Activated CD8-positive, alpha-beta memory T cell treated with anti-CD3 and anti-CD28 coated beads for 24 hours (primary cell): ENCODE measurements around the gene ACSL3.
"Not testable (repeated sequence)": the region's sequence is repeated elsewhere in the genome, so short reads cannot be mapped to it uniquely, and the experiment has no call there.

Experiments
- DNase-seq: peaks from one replicate; pipeline ENCODE4 v3.0.0-alpha.2; 2020

Gene ACSL3

GRCh38 chr2:222982010-222982908, 121.4 kb downstream of the ACSL3 start:
- no peak for DNase-seq

DNA sequence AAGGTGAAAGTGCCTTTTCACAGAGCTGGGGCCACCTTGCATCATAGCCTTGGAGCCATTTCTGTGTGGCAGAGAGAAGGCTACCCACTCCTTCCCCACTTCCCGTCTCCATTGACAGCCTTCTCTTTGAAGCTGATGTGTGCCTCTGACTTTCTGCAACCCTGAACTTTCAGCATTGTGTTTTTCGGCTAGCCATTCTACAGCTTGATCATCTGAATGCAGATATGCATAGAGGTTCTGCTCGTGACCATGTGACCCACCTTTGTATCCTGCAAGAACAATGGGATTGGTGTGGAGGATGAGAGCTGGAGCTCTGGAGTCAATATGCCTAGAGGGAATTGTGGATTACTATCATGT, 122.1 kb downstream of the ACSL3 start:
- no peak for DNase-seq

DNA sequence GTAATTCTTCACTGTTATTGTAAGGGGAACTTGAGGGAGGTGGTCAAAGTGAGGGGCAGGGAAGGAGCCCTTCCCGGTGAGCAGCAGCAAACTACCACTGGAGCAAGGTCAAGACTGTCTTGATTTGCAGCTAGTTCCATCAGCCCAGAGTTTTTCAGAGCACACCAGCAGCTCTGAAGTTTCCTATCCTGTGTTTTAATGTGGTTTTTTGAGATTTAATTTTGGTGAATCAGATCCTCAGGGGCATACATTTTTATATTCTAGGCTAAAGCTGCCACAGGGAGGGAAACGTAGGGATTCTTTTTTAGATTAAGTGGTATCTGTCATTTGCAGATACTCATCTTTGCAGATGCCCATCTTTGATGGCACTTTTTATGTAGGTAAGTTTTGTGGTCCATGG, 124.1 kb downstream of the ACSL3 start:
- no peak for DNase-seq

DNA sequence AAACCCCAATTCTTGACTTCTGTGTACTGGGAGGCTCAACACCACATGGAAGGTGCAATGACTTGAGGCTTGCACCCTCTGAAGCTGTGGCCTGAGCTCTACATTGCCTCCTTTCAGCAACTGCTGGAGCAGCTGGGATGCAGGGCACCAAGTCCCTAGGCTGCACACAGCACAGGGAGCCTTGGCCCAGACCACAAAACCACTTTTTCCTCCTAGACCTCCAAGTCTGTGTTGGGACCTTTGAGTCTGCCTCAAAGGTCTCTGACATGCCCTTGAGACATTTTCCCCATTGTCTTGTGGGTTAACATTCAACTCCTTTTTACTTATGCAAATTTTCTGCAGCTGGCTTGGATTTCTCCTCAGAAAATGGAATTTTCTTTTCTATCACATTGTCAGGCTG, 128.6 kb downstream of the ACSL3 start:
- DNase-seq = no peak

DNA sequence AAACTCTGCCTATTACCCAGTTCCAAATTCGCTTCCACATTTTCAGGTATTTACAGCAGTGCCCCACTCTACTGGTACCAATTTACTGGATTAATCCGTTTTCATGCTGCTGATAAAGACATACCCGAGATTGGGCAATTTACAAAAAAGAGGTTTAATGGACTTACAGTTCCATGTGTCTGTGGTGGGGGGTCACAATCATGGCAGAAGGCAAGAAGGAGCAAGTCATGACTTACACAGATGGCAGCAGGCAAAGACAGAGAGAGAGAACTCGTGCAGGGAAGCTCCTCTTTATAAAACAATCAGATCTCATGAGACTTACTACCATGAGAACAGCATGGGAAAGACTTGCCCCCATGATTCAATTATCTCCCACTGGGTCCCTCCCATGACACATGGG, 129.4 kb downstream of the ACSL3 start:
- DNase-seq = not testable (repeated sequence)

DNA sequence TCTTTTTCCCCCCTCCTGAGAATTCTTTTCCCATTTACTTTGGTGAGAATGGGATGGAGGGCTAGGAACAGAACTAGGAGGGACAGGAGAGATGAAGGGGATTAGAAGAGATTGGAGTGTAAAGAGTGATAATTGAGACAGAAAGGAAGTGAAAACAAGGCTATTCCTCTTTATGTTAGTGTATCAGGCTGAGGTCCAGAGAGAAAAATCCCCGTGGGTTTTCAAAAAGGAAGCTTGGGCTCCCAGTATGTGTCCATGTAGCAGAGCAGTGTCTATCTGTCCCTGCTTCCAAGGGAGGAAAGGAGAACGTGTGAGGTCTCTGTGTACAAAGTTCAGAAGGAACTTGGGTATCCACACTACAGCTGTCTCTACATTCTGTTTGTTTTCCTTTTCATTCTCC, 131.3 kb downstream of the ACSL3 start:
- DNase-seq = no peak
